Fibroblast of skin of abdomen (primary cell): ENCODE results near the gene PLEK.
"Not testable (repeated sequence)": the region's sequence is repeated elsewhere in the genome, so short reads cannot be mapped to it uniquely, and the experiment has no call there.

Experiments
- DNase-seq: peaks from one replicate; pipeline ENCODE4 v3.0.0-alpha.2; 2013

Gene PLEK

DNA sequence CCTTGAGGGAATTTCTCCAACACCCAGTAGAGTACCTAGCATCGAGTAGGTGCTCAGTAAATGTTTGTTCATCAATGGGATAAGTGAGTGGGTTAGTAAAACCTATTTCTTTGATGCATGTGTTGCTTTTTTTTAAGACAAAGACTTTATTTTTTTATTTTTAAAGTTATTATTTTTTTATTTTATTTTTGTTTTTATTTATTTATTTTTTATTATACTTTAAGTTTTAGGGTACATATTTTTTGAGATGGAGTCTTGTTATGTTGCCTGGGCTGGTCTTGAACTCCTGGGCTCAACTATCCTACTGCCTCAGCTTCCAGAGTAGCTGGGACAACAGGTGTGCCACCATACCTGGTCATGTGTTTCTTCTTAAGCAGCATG lies 20.8 kb downstream of the PLEK start:
- DNase-seq: no peak

DNA sequence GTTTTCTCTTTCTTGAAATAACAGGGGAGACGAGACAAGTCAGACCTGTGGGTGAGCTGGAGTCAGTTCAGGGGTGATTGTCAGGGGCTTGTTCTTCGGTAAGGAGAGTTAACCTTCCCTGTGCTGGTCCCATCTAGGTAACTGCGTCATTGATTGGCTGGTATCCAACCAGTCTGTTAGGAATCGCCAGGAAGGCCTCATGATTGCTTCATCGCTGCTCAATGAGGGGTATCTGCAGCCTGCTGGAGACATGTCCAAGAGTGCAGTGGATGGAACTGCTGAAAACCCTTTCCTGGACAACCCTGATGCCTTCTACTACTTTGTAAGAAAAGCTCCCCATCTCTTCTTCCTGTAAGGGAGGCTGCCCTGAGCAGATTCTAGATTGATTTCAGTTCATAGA lies 21.3 kb downstream of the PLEK start:
- no peak for DNase-seq

DNA sequence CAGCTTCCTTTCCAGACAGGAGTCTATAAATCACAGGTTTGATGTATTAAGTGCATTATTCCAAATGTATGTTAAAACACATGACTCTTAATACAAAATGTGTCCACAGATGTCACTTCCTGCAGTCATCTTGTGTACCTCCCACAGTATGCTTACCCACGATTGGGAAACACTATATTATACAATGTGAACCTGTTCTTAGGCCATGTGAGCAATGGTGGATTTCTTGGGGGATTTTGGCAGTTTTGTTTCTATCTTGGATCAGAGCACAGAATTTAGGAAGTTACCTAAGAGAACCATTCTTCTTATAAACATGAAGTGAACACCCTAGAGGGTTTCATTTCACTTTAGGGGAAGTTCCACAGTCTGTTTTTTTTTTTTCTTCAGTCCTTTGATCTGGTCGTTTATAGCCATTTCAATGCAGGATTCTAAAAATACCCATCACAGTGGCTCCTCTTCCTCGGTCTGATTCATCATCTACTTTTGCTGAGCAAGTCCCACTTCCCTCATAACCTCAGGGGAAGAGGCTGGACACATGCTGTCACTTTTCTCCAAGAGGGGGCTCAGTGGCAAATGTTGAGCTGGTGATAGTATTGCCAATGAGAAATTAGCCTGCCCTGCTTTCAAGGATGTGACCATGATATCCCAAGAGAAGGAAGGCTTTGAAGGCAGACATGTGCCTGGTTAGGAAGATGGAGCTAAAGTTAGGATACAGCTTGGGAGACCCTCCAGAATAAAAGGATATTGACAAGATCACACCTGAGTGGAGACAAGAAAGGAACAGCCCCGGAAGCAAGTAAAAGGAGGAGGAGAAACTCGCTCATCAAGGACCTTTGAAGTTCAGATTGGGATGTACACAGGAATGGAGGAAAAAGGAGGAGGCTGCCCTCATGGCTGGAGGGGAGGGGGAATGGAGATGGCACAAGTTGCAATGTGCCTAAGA lies 22.6 kb downstream of the PLEK start:
- no peak for DNase-seq

DNA sequence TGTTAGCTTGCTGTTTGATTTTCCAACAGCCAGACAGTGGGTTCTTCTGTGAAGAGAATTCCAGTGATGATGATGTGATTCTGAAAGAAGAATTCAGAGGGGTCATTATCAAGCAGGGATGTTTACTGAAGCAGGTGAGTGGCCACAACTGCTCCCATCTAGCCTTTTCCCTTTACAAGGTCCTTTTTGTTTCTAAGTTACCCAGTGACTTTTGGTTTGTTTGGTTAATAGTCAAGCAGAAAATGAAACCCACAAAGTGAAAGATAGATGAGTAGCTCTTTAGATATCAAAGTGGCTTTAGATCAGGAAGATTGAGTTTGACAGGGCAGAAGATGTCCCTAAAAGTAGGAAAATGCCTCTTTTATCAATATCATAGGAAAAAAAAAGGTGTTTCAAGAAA lies 23.3 kb downstream of the PLEK start:
- DNase-seq: no peak

DNA sequence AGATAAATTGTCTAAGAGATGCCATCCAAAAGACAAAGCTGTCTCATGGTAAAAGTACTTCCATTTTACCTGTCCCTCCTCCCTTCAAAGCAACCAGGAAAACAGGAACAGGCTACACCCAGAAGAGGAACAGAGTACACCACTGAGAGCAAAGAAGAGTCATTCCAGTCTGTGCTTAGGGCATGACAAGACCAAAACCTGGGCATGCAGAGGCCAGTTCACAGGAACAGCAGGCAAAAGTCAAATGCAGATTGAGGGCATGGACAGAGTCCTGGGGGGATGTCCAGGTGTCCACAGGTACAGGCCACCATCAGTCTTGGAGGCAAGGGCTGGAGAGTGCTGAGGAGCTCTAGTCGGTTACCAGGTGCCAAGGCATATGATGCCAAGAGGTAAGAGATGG lies 23.7 kb downstream of the PLEK start:
- DNase-seq: no peak

DNA sequence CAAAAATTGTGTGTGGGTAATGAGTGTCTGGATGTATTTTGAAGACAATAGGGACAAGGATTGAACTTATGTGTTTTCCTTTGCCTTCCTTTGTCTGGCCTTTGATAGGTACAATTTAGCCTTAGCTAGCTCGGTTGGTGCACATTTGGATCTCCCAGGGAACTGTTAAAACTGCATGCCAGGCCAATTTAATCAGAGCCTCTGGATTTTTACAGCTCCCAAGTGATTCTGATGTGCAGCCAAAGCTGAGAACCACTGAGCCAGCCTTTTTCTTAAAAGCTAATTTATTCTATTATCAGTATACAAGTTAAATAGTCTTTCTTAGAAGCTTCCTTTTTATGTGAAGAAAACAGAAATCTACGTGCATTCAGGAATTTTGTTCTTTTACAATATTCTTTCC lies 25.0 kb downstream of the PLEK start:
- no peak for DNase-seq

DNA sequence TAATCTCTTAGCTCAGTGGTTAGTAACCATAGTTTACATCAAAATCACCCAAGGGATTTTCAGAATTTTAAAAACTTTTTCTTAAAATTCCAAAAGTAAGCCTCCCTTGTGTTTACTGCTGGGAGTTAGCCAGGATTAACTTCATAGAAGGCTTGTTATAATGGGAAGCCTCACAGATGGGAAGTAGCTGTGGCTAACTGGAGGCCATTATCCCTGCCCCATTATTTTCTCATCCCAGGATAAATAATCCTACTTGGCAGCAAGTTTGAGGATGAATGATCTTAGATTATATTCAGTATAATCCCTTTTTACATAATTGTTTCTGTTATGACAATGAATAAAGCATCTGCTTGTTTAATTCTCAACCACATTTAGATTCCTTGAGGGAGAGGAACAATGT lies 25.5 kb downstream of the PLEK start:
- no peak for DNase-seq

DNA sequence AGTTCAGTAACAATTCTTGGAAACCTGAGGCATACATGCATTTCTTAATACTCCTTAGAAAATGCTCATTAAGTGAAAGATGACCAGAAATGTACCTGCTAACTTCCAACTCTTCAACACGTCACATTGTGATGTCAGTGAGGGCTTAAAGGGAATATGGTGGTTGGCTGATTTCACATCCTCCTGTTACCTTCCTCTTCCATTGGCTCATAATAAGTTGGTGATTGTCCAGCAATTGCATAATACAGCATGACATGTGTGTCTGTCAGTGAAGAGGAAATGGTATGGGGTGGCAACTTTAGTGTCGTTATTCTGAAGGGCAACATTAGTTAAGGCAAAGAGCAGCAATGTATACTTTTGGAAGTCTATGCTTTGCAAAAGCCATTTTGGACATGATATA lies 26.0 kb downstream of the PLEK start:
- DNase-seq: no peak

DNA sequence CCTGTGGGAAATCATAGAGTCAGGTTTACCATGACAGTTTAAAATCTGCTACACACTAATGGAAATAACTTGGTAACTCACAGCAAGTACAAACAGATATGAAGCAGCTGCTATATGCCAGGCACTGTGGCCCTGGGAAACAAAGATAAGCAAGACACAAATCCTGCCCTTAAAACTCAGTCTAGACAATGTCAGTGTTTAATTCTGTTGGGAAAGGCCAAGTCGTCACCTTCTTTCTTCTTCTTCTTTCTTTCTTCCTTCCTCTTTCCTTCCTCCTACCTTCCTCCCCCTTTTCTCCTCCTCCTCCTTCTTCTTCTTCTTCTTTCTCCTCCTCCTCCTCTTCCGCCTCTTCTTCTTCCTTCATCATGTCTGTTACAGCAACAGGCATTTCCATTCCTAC lies 26.8 kb downstream of the PLEK start:
- no peak for DNase-seq

DNA sequence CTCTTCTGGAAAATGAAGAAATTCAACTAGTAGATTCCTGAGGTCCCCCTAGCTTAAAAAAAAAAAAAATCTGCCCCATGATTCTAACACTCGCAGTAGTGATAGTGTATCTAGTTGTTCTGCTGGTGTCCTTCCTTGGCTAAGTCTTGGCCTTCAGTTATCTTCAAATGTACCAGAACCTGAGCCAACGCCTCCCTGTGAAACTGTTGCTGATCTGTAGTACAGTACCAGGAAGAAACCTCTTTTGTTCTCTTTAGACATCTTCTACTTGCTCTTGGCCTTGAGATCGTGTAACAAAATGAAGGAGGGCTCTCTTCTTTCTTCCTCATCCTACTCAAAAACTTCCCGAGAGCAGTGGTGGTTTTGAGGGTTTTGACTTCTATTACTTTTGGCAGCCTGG lies 31.0 kb downstream of the PLEK start:
- DNase-seq: no peak

DNA sequence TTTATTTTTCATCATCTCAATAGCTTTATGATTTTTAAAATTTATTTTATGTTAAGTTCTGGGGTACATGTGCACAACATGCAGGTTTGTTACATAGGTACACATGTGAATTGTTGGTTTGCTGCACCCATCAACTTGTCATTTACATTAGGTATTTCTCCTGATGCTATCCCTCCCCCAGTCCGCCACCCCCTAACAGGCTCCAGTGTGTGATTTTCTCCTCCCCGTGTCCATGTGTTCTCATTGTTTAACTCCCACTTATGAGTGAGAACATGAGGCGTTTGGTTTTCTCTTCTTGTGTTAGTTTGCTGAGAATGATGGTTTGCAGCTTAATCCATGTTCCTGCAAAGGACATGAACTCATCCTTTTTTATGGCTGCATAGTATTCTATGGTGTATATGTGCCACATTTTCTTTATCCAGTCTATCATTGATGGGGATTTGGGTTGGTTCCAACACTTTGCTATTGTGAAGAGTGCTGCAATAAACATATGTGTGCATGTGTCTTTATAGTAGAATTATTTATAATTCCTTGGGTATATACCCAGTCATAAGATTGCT lies 32.7 kb downstream of the PLEK start:
- DNase-seq: not testable (repeated sequence)

DNA sequence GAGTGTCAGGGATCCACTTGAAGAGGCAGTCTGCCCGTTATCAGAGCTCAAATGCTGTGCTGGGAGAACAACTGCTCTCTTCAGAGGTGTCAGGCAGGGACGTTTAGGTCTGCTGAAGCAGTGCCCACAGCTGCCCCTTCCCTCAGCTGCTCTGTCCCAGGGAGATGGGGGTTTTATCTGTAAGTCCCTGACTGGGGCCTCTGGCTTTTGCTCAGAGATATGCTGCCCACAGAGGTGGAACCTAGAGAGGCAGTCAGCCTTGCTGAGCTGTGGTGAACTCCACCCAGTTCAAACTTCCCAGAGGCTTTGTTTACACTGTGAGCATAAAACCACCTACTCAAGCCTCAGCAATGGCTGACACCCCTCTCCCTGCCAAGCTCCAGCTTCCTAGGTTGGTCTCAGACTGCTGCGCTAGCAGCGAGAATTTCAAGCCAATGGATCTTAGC lies 38.1 kb downstream of the PLEK start:
- DNase-seq: no peak

DNA sequence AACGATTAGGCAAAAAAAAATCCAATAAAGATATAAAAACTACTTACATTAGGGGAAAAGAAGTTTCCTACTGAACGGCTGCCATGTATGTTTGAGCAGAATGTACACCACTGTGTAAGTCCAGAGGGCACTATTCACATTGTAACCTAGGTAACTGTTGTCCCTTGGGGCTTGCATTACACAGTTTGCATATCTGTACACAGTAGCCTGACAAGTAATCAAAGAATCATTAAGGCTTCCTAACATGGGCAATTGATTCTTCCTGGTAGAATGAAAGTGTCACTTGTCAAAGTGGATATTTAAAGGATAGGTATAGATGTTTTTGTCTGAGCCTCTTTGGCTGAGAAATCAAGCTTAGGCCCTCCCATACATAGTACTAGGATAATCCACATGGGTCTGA lies 39.1 kb downstream of the PLEK start:
- DNase-seq: no peak

DNA sequence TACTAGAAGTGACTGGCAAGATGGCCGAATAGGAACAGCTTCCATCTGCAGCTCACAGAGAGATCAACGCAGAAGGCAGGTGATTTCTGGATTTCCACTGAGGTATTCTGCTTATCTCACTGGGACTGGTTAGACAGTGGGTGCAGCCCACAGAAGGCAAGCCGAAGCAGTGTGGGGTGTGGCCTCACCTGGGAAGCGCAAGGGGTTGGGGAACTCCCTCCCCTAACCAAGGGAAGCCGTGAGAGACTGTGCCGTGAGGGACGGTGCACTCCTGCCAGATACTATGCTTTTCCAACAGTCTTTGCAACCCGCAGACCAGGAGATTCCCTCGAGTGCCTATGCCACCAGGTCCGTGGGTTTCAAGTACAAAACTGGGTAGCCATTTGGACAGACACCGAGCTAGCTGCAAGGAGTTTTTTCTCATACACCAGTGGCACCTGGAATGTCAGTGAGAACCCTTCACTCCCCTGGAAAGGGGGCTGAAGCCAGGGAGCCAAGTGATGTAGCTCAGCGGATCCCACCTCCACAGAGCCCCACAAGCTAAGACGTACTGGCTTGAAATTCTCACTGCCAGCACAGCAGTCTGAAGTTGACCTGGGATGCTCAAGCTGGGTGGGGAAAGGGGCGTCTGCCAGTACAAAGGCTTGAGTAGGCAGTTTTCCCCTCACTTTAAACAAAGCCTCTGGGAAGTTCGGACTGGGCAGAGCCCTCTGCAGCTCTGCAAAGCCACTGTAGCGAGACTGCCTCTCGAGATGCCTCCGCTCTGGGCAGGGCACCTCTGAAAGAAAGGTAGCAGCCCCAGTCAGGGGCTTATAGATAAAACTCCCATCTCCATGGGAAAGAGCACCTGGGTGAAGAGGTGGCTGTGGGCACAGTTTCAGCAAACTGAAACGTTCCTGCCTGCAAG lies 40.1 kb downstream of the PLEK start:
- DNase-seq: no peak

DNA sequence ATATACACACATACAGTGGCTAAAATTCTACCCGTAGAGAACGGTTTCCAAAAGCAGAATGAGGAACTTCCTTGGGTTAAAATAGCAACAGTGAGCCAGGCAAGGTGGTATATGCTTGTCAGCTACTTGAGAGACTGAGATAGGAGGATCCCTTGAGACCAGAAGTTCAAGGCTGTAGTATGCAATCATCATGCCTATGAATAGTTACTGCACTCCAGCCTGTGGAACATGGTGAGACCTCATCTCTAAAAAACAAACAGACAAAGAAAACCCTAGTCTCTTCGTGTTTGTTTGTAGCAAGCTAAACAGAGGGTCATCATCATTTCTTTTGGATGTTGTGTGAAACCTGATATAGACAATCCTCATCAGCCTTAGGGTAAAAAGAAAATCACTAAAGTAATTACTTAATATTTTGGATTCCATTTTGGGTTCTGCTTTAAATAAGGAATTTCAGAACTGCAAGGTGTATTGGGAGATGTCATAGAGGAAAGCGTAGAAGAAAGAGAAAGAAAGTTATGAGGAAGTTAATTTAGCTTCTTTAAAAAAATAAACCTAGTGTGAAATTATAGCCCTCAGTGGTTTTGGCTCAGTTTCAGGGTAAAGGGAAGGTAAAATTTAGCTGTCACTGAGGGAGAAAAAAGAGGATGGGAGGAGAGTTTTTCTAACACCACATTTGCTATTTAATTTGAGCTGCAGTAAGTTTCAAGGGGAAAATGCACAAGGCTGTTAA lies 46.5 kb downstream of the PLEK start:
- no peak for DNase-seq

DNA sequence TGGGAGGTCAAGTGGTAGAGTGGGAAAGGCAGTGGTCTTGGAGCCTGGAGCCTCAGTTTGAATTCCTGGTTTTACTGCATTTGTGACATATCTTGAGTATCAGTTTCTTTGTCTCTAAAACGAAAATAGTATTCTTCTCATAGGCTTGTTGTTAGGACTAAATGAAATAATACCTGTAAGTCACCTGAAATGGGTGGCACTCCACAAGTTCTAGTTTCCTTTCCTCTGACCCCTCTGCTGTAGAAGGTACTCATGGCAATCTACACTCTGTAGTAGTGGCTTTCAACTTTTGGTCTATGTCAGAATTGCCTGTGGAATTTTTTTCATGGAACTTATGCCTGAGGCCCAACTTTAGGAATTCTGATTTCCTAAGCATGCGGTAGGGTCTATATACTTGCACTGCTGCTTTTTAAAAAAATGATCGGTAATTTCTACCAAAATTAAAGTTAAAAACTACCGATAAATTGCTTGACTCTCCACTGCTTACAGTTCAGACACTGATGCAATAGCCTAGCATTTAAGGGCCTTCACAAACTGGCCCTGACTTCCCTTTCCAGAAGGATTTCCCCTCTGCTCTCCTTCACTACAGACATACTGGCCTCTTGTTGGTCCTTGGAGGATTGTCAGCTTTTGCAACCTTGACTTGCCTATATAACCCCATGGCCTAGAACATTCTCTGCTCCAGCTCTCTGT lies 47.2 kb downstream of the PLEK start:
- DNase-seq: no peak

DNA sequence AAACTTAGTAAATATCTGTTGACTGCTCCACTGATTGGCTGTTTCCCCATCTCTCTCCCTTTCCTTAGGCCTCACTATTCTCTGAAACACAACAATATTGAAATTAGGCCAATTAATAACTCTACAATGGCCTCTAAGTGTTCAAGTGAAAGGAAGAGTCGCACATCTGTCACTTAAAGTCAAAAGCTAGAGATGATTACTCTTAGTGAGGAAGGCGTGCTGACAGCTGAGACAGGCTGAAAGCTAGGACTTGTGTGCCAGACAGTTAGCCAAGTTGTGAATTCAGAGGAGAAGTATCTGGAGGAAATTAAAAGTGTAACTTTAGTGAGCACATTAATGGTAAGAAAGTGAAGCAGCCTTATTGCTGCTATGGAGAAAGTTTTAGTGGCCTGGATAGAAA lies 48.4 kb downstream of the PLEK start:
- DNase-seq: no peak

DNA sequence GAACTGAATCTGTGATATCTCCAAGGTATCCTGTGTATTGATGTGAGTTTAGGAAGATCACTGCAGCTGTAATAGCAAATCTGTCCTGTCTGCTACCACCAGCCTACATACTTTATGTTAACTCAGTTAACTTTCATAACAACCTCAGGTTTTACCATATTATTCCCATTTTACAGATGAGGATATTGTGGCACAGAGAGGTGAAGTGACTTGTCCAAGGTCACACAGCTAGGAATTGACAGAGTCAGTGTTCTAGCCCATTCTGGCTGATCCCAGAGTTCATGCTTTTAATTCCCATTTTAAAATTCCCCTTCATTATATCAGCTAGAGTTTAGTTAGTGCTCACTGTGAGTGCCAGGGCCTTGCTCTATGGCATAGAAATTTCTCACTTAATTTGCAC lies 49.4 kb downstream of the PLEK start:
- DNase-seq: no peak

DNA sequence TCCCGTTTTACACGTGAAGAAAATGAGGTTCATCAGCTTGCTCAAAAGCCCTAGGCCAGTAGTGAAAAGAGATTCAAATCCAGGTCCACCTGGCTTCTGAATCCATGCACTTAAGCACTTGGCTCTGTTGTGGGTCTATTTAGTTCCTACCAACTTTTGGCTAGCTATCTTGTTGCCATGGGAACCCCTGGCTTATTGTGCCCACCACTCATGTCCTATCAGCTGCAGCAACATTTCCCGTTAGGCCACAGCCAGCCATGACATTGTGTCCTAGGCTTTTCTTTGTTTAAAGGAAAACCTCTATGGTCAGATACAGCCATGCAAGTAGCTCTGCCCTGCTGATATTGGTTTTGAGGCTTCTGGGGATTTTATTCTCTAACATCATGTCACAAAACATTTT lies 49.8 kb downstream of the PLEK start:
- no peak for DNase-seq

DNA sequence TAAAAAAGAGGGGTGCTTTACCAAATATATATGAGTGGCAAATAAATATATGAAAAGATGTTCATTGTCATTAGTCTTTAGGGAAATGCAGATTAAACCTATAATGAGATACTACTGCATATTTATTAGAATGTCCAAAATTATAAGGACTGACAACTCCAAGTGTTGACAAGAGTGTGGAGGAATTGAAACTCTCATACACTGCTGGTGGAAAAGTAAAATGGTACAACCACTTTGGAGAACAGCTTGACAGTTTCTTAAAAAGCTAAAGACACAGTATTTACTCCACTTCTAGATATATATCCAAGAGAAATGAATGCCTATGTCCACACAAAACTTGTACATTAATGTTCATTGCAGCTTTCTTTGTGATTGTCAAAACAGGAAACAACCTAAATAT lies 50.4 kb downstream of the PLEK start:
- DNase-seq: no peak

DNA sequence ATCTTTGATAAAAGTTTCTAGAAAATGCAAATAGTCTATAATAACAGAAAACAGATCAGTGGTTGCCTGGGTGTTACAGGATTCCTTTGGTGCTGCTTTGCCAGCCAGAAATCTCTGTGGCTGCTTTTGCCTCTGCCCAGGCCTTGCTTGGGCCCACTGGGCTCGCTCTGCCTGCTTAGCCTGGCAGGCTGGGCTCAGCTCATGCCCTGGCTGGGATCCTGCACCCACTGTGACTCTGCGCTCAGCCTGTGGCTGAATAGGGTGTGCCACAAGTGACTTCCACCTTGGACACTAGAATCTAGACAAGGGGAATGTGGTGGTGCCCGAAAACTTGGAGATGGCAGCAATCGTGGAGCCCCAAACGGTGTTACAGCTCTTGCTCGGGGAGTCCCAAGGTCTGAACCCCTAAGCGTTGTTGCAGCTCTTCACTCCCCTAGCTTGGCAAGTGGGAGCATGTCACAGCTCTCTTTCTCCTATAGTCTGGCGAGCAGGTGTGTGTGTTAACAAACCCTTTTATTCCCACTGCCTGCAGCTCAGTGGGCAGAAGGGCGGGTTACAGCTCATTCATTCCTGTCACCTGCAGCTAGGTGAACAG lies 51.1 kb downstream of the PLEK start:
- no peak for DNase-seq

DNA sequence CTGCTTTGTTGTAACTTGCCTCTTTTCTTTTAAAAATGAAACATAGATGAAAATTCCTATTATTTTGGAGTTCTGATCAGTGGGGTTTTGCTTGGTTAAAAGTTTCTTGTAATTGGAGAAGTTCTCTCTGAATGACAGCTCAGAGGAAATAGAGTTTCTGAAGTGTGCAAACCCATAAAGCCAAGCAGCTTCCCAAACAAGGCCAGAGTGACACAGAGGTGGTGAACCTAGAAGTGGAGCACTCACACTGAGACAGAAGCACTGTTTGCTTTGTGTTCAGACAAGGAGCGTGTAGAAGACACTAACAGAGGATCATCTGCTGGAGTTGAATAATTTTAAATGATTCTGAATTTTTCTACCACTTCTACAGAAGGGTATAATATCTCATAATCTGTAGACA lies 52.8 kb downstream of the PLEK start:
- DNase-seq: no peak
